NCI-H1930 (cell line): ENCODE results near the gene UFD1.
A peak's percentile ranks its signal among the peaks of the same experiment; 100 is the strongest.

Experiments used
- DNase-seq, 2 experiments: peaks; one replicate each; lab custom pipeline; 2025; lab: John Stamatoyannopoulos, UW

Gene UFD1

GRCh38 chr22:19495562-19496323 lies 16.8 kb upstream of the UFD1 start:
- no peak for DNase-seq

GRCh38 chr22:19494676-19495173 lies 15.7 kb upstream of the UFD1 start:
- DNase-seq: no peak

GRCh38 chr22:19494001-19494560 lies 15.1 kb upstream of the UFD1 start:
- DNase-seq: no peak

GRCh38 chr22:19492504-19493174 lies 13.6 kb upstream of the UFD1 start:
- no peak for DNase-seq

- no peak for DNase-seq
Measured at GRCh38 chr22:19490628-19491230, 11.7 kb upstream of the UFD1 start.

- no peak for DNase-seq
Measured at GRCh38 chr22:19488884-19489843, 10.2 kb upstream of the UFD1 start.

- no peak for DNase-seq
Measured at GRCh38 chr22:19488285-19488684, 9.3 kb upstream of the UFD1 start.

- no peak for DNase-seq
Measured at GRCh38 chr22:19483481-19484244, 4.7 kb upstream of the UFD1 start.

- no peak for DNase-seq
Measured at GRCh38 chr22:19482297-19482696, 3.3 kb upstream of the UFD1 start.

GRCh38 chr22:19480789-19481188 lies 1.8 kb upstream of the UFD1 start:
- no peak for DNase-seq

- no peak for DNase-seq
Measured at GRCh38 chr22:19480173-19480568, 1.2 kb upstream of the UFD1 start.

- DNase-seq: peak; percentile 95 to 96
Measured at GRCh38 chr22:19479355-19480172, 571 bp upstream of the UFD1 start, which contains the start of gene CDC45. CDC45 (plus strand) TSS chr22:19479920; CDS start chr22:19479969, 49 bp downstream.

- no peak for DNase-seq
Measured at GRCh38 chr22:19478045-19478900, 720 bp downstream of the UFD1 start.

- DNase-seq: no peak
Measured at GRCh38 chr22:19477321-19478044, 1.5 kb downstream of the UFD1 start.

- no peak for DNase-seq
Measured at GRCh38 chr22:19476023-19476422, 3.0 kb downstream of the UFD1 start.

- no peak for DNase-seq
Measured at GRCh38 chr22:19473578-19473977, 5.4 kb downstream of the UFD1 start.

- DNase-seq: no peak
Measured at GRCh38 chr22:19472233-19472632, 6.8 kb downstream of the UFD1 start.

- no peak for DNase-seq
Measured at GRCh38 chr22:19471572-19471971, 7.4 kb downstream of the UFD1 start.
